Measurements from ENCODE around the gene CANT1. TPM values are rescaled to one million over a fixed set of nuclear protein-coding genes. Genes with fewer than 3 reads are reported as not detected.

Gene CANT1
- total RNA-seq, 6 experiments from 2014 or later, result 84.2 to 103 (median 92.4) TPM

GRCh38 chr17:78953356-78954350 is 55.9 kb downstream of the CANT1 start:
- H3K27ac Mint-ChIP-seq, result no peak overlapping the region
- H3K36me3 Mint-ChIP-seq (ENCODE audit: low read depth), result peaks cover 17% of the 10 kb centered on the region
- H3K4me1 Mint-ChIP-seq (ENCODE audit: low read depth), result peaks cover 26% of the 10 kb centered on the region
- TF ChIP-seq, protein P1, sequence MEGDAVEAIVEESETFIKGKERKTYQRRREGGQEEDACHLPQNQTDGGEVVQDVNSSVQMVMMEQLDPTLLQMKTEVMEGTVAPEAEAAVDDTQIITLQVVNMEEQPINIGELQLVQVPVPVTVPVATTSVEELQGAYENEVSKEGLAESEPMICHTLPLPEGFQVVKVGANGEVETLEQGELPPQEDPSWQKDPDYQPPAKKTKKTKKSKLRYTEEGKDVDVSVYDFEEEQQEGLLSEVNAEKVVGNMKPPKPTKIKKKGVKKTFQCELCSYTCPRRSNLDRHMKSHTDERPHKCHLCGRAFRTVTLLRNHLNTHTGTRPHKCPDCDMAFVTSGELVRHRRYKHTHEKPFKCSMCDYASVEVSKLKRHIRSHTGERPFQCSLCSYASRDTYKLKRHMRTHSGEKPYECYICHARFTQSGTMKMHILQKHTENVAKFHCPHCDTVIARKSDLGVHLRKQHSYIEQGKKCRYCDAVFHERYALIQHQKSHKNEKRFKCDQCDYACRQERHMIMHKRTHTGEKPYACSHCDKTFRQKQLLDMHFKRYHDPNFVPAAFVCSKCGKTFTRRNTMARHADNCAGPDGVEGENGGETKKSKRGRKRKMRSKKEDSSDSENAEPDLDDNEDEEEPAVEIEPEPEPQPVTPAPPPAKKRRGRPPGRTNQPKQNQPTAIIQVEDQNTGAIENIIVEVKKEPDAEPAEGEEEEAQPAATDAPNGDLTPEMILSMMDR (IDR thresholded peaks at IDR 0.05), result no peak
- peaks cover 24% of the 10 kb centered on the region for H3K9me3 Mint-ChIP-seq
- no peak for DNase-seq
- H3K4me3 Mint-ChIP-seq, result no peak overlapping the region
- peaks cover 11% of the 10 kb centered on the region for H3K27me3 Mint-ChIP-seq (ENCODE audit: insufficient read depth)

DNA sequence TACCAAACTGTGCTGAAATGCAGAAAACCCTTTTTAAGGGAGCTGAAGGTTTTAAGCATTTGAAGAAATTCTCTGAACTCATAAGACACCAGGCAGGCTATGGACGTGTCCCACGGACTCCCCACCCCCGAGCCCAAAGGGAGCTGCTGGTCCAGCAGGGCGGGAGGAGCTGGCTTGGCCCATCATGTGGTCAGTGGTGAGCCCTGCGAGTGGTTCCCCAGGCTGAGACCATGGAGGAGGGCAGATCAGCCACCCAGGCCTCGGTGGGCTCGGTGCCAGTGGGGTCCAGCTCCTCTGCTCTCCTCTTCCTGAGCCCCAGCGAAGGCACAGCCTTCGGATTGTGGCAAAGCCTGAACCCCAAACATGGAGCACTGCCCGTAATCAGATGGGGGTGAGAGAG is 56.9 kb downstream of the CANT1 start:
- Mint-ChIP-seq H3K27ac (no peak overlapping the region), H3K27me3 (ENCODE audit: insufficient read depth) (peaks cover 12% of the 10 kb centered on the region), H3K4me1 (ENCODE audit: low read depth) (peaks cover 22% of the 10 kb centered on the region), H3K9me3 (peaks cover 24% of the 10 kb centered on the region), H3K4me3 (no peak overlapping the region), H3K36me3 (ENCODE audit: low read depth) (peaks cover 17% of the 10 kb centered on the region)
- TF ChIP-seq, protein P1 (IDR thresholded peaks at IDR 0.05), result no peak
- no peak for DNase-seq

GRCh38 chr17:78951967-78952551 is 57.5 kb downstream of the CANT1 start:
- Mint-ChIP-seq H3K27ac (no peak overlapping the region), H3K4me3 (no peak overlapping the region), H3K36me3 (ENCODE audit: low read depth) (peaks cover 17% of the 10 kb centered on the region), H3K27me3 (ENCODE audit: insufficient read depth) (peaks cover 14% of the 10 kb centered on the region), H3K4me1 (ENCODE audit: low read depth) (peaks cover 18% of the 10 kb centered on the region), H3K9me3 (peaks cover 24% of the 10 kb centered on the region)
- TF ChIP-seq, protein P1 (IDR thresholded peaks at IDR 0.05), result no peak
- no peak for DNase-seq

DNA sequence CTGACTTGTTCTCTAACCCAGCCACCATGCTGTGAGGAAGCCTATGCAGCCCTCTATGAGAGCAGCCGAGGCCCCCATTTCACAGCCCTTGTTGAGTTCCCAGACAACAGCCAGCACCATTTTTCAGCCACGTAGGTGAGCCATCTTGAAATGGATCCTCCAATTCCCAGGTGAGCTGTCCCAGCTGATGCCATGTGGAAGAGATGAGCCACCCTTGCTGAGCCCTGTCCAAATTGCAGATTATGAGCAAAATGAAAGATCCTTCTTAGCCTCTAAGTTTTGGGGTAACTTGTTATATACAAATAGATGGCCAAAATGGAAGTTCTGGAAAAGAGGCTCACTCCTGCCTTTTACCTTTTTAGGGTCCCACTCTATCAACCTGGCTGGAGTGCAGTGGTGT is 58.7 kb downstream of the CANT1 start:
- H3K4me1 Mint-ChIP-seq (ENCODE audit: low read depth), result peaks cover 9% of the 10 kb centered on the region; the same call in 1 of the 2 replicates
- peaks cover 16% of the 10 kb centered on the region for H3K27me3 Mint-ChIP-seq (ENCODE audit: insufficient read depth)
- DNase-seq, result no peak
- no peak overlapping the region for H3K27ac Mint-ChIP-seq
- TF ChIP-seq, protein P1 (IDR thresholded peaks at IDR 0.05), result no peak
- peaks cover 24% of the 10 kb centered on the region for H3K9me3 Mint-ChIP-seq
- H3K36me3 Mint-ChIP-seq (ENCODE audit: low read depth), result peaks cover 17% of the 10 kb centered on the region
- H3K4me3 Mint-ChIP-seq, result no peak overlapping the region

DNA sequence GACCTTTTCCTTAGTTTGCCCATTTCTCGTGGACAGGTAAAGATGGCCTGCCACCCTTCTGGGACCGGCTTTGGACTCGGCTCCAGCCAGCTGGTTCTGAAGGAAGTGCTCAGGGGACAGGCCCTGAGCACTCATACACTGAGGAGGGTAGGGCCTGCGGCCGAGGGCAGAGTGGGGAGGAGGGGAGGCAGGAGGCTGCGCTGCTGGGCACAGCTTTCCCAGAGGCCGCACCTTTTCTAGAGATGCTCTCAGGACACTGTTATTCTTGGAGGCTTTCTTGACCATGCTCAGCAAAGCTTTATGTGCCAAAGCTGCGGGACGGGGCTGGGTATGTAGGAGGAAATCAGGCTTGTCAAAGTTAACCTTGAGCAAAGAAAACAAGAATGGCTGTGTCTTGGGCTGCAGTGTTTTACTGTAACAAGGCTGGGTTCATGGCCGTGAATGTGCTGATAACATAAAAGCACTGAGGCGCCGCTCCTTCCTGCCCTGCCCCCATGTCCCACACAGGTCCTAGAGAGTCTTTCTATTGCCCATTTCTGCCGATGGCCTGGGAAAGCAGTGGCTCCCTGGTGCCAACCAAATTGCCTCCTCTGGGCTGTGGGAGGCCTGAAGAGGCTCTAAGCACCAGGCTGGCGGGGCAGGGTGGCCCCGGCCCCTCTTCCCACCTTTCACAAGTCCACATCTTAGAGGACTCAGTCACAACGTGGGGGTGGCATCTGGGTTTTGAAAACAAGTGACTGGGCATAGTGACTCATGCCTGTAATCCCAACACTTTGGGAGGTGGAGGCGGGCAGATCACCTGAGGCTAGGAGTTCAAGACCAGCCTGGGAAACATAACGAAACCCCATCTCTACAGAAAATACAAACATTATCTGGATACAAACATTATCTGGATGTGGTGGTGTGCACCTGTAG is 62.1 kb downstream of the CANT1 start:
- H3K4me1 Mint-ChIP-seq (ENCODE audit: low read depth), result no peaks in the 10 kb centered on the region
- H3K9me3 Mint-ChIP-seq, result peaks cover 24% of the 10 kb centered on the region
- TF ChIP-seq, protein P1 (IDR thresholded peaks at IDR 0.05), result no peak
- no peak overlapping the region for H3K4me3 Mint-ChIP-seq
- peaks cover 17% of the 10 kb centered on the region for H3K36me3 Mint-ChIP-seq (ENCODE audit: low read depth)
- H3K27ac Mint-ChIP-seq, result no peak overlapping the region
- H3K27me3 Mint-ChIP-seq (ENCODE audit: insufficient read depth), result peaks cover 15% of the 10 kb centered on the region
- DNase-seq, result no peak

Data from HFFc6 (cell line).